RCC 7860 (cell line): ENCODE measurements around the gene CHST6.
"Not testable (repeated sequence)": the region's sequence is repeated elsewhere in the genome, so short reads cannot be mapped to it uniquely, and the experiment has no call there.

ENCODE experiments used
- DNase-seq: peaks from one replicate; pipeline ENCODE4 v3.0.0-alpha.2; 2015; ENCODE audit warnings: low spot score
- FAIRE-seq: peaks from 2 replicates; lab custom pipeline; 2012; peaks lifted over from hg19 to GRCh38; lab: Jason Lieb, UNC

The CHST6 gene

GRCh38 chr16:75452464-75453190, 42.6 kb downstream of the CHST6 start:
- no peak for DNase-seq
- no peak for FAIRE-seq

GRCh38 chr16:75446416-75446815, 48.8 kb downstream of the CHST6 start:
- no peak for FAIRE-seq
- no peak for DNase-seq

GRCh38 chr16:75445298-75445697, 49.9 kb downstream of the CHST6 start:
- DNase-seq (no peak), FAIRE-seq (no peak)

GRCh38 chr16:75443298-75443697, 51.9 kb downstream of the CHST6 start:
- FAIRE-seq (no peak), DNase-seq (no peak)

- FAIRE-seq (no peak), DNase-seq (peak; percentile 53)
Observed at GRCh38 chr16:75433732-75434413, 61.4 kb downstream of the CHST6 start.

GRCh38 chr16:75432828-75433731, 62.2 kb downstream of the CHST6 start, which contains the start of gene CFDP1:
CFDP1 (minus strand) TSS chr16:75433503; CDS start chr16:75433352, 151 bp downstream.
- peak; percentile 2 for FAIRE-seq
- DNase-seq, result peak; percentile 85

GRCh38 chr16:75429621-75430403, 65.4 kb downstream of the CHST6 start:
- no peak for FAIRE-seq
- no peak for DNase-seq

- peak; percentile 35 for DNase-seq
- not testable (repeated sequence) for FAIRE-seq
Observed at GRCh38 chr16:75426524-75426923, 68.7 kb downstream of the CHST6 start.

GRCh38 chr16:75424105-75424762, 71.0 kb downstream of the CHST6 start:
- DNase-seq, FAIRE-seq: not testable (repeated sequence)

- DNase-seq (no peak), FAIRE-seq (no peak)
Observed at GRCh38 chr16:75423723-75424104, 71.5 kb downstream of the CHST6 start.
